Epithelial cell of proximal tubule (primary cell): ENCODE data around the gene ZNF782. TPM values are rescaled to one million over a fixed set of nuclear protein-coding genes. Genes with fewer than 3 reads are reported as not detected.

Experiments used
- total RNA-seq: library from RNA; depleted of rRNA; stranded (reverse); fragments of >200 nt; gene quantifications from 2 replicates; pipeline ENCODE4 v1.2.3, GENCODE V29; 2015

ZNF782 gene
- total RNA-seq, 1 donor from 2014 or later, result 3.9 TPM

Other genes starting within 250 kb of the ZNF782 start
- gene CDC14B, start 234.7 kb downstream of the ZNF782 start, total RNA-seq, result 9.1 and 11.2 TPM in 2 replicates
- gene PRXL2C, start 199.2 kb downstream of the ZNF782 start, total RNA-seq, result 12.6 and 17.2 TPM in 2 replicates
- gene ZNF510, start 76.4 kb downstream of the ZNF782 start, total RNA-seq, result 5.2 and 9.7 TPM in 2 replicates
- not detected in 2 replicates for gene NUTM2G, start 74.3 kb upstream of the ZNF782 start, total RNA-seq
- gene CTSV, start 184.6 kb upstream of the ZNF782 start, total RNA-seq, result 9.6 and 10.9 TPM in 2 replicates